Epithelial cell of esophagus (primary cell): ENCODE measurements around the gene OR1S2.
A peak's percentile ranks its signal among the peaks of the same experiment; 100 is the strongest.
"Not testable (repeated sequence)": the region's sequence is repeated elsewhere in the genome, so short reads cannot be mapped to it uniquely, and the experiment has no call there.

Experiments
- DNase-seq: peaks from one replicate; pipeline ENCODE4 v3.0.0; 2010; ENCODE audit warnings: low read depth
- H3K4me3 ChIP-seq: 2 replicates; pipeline ENCODE4 v1.5.1; 2011; ENCODE audit warnings: mild to moderate bottlenecking, low read length, control low read depth
- CTCF ChIP-seq: IDR thresholded peaks from 2 replicates; pipeline ENCODE4 v1.5.1; 2011; ENCODE audit warnings: low read depth, mild to moderate bottlenecking, low read length, control low read depth, inconsistent platforms; ENCODE audit not compliant: insufficient read depth; ENCODE audit errors: missing control alignments

Gene OR1S2

GRCh38 chr11:58204042-58204441 lies at the start of gene OR1S2:
Gene OR1S2, minus strand, starts transcription at chr11:58204142. Its CDS starts 0 bp downstream, at chr11:58204142.
- no peak for TF ChIP-seq CTCF
- no peak for DNase-seq
- no peak within 1 kb of the TSS for H3K4me3 ChIP-seq

GRCh38 chr11:58243954-58244353 lies 40.0 kb upstream of the OR1S2 start:
- H3K4me3 ChIP-seq: no peak overlapping the region
- TF ChIP-seq CTCF: no peak
- no peak for DNase-seq

GRCh38 chr11:58227956-58228615 lies 24.1 kb upstream of the OR1S2 start:
- no peak for DNase-seq
- H3K4me3 ChIP-seq: no peak overlapping the region
- TF ChIP-seq CTCF: no peak

GRCh38 chr11:58222721-58223120 lies 18.8 kb upstream of the OR1S2 start:
- DNase-seq: peak; percentile 86
- no peak overlapping the region for H3K4me3 ChIP-seq
- no peak for TF ChIP-seq CTCF

GRCh38 chr11:58216476-58216875 lies 12.5 kb upstream of the OR1S2 start:
- no peak overlapping the region for H3K4me3 ChIP-seq
- no peak for TF ChIP-seq CTCF
- no peak for DNase-seq

GRCh38 chr11:58212420-58212819 lies 8.5 kb upstream of the OR1S2 start, which contains the start of gene OR1S1:
Gene OR1S1, plus strand, starts transcription at chr11:58212720.
- not testable (repeated sequence) for DNase-seq, H3K4me3 ChIP-seq

GRCh38 chr11:58199271-58199670 lies 4.7 kb downstream of the OR1S2 start:
- no peak overlapping the region for H3K4me3 ChIP-seq
- DNase-seq: no peak
- TF ChIP-seq CTCF: no peak

GRCh38 chr11:58195939-58196338 lies 8.0 kb downstream of the OR1S2 start:
- no peak overlapping the region for H3K4me3 ChIP-seq
- no peak for DNase-seq
- no peak for TF ChIP-seq CTCF
